K562 (cell line): ENCODE results near the gene PIP5K1B. TPM values are rescaled to one million over a fixed set of nuclear protein-coding genes. Genes with fewer than 3 reads are reported as not detected.

ENCODE experiments used
- ATAC-seq: fragments of 200-7000 bp; cut with Tn5 transposase; 3 replicates; pipeline ENCODE4 v1.9.1; 2020; ENCODE audit warnings: moderate library complexity
- BruUV-seq: library from RNA; stranded (reverse); fragments of 400-500 nt; replicated peaks from 2 replicates; lab custom pipeline; 2021; lab: Mats Ljungman, UMichigan
- CTCF ChIA-PET: fragments of 300-600 bp; formaldehyde crosslinking; extraction: SDS; loops from one replicate; lab custom pipeline; 2021; ENCODE audit warnings: low intra/inter-chr PET ratio; lab: Yijun Ruan, JAX
- POLR2A ChIA-PET: fragments of 300-600, 350-650 bp; sonication (Branson Sonifier 250); formaldehyde crosslinking; extraction: SDS; loops from one replicate; lab custom pipeline; 2021; ENCODE audit warnings: antibody characterized with exemption, inconsistent platforms; lab: Yijun Ruan, JAX
- DNase-seq, 4 experiments: peaks; one replicate each; pipeline versions ENCODE4 v3.0.0 to v3.0.0-alpha.2; 2011 to 2018; ENCODE audit warnings: low spot score in 3 of 4, mixed read lengths in 3 of 4; ENCODE audit errors: extremely low read depth in 1 of 4
- FAIRE-seq: peaks from 2 replicates; lab custom pipeline; 2011; peaks lifted over from hg19 to GRCh38; lab: Jason Lieb, UNC
- H2AFZ ChIP-seq: 2 replicates; pipeline ENCODE4 v1.6.0; 2011; ENCODE audit warnings: low read depth, low read length, control low read depth, inconsistent platforms
- H3K27ac ChIP-seq: fragments of 200-600 bp; 3 replicates; pipeline ENCODE4 v1.8.0; 2011; ENCODE audit warnings: low read depth, mild to moderate bottlenecking, control low read depth, inconsistent platforms, low read length, moderate library complexity, mixed read lengths; ENCODE audit errors: extremely low read depth
- H3K27me3 ChIP-seq, 2 experiments: fragments of 300-600 bp in 1 of 2; 2 replicates in 1 of 2; 3 replicates in 1 of 2; pipeline versions ENCODE4 v1.6.0 to v1.8.0; 2011; ENCODE audit warnings: inconsistent platforms in 2 of 2, low read length in 2 of 2, mild to moderate bottlenecking in 1 of 2, mixed read lengths in 1 of 2, moderate library complexity in 1 of 2; ENCODE audit not compliant: control insufficient read depth in 2 of 2, insufficient read depth in 2 of 2
- H3K36me3 ChIP-seq: fragments of 300-600 bp; 3 replicates; pipeline ENCODE4 v1.8.0; 2011; ENCODE audit warnings: mild to moderate bottlenecking, low read length, inconsistent platforms; ENCODE audit not compliant: control insufficient read depth, insufficient read depth
- H3K4me1 ChIP-seq, 2 experiments: fragments of 200-600 bp in 1 of 2; replicated peaks in 1 of 2; 2 replicates in 1 of 2; 3 replicates in 1 of 2; pipeline versions ENCODE4 v1.5.1 to v1.8.0; 2011; ENCODE audit warnings: inconsistent platforms in 2 of 2, low read length in 2 of 2, mild to moderate bottlenecking in 1 of 2, mixed read lengths in 1 of 2, moderate library complexity in 1 of 2; ENCODE audit not compliant: control insufficient read depth in 2 of 2, insufficient read depth in 2 of 2
- H3K4me2 ChIP-seq: 2 replicates; pipeline ENCODE4 v1.6.1; 2011; ENCODE audit warnings: low read length, control low read depth, inconsistent platforms, mixed read lengths; ENCODE audit not compliant: insufficient read depth
- H3K4me3 ChIP-seq: fragments of 200-600 bp; sonication (generic), shearing (Covaris generic); 2 replicates; pipeline ENCODE4 v1.5.1; 2016; ENCODE audit warnings: control low read depth, inconsistent platforms
- H3K79me2 ChIP-seq: fragments of 200-600 bp; 3 replicates; pipeline ENCODE4 v1.8.0; 2011; ENCODE audit warnings: low read length, inconsistent platforms; ENCODE audit not compliant: control insufficient read depth, insufficient read depth
- H3K9ac ChIP-seq, 2 experiments: 2 replicates each; pipeline versions ENCODE4 v1.6.0 to v1.6.1; 2011; ENCODE audit warnings: low read depth in 2 of 2, low read length in 2 of 2, control low read depth in 1 of 2, inconsistent platforms in 1 of 2, mild to moderate bottlenecking in 1 of 2, mixed read lengths in 1 of 2; ENCODE audit not compliant: insufficient read depth in 1 of 2
- H3K9me1 ChIP-seq: one replicate; pipeline ENCODE4 v1.6.0; 2011; ENCODE audit warnings: inconsistent platforms, mild to moderate bottlenecking, low read length, moderate library complexity; ENCODE audit not compliant: control insufficient read depth, insufficient read depth
- H3K9me3 ChIP-seq: replicated peaks from 2 replicates; pipeline ENCODE4 v1.5.1; 2011; ENCODE audit warnings: low read depth, low read length, inconsistent platforms; ENCODE audit not compliant: control insufficient read depth, insufficient read depth
- H4K20me1 ChIP-seq: replicated peaks from 2 replicates; pipeline ENCODE4 v1.6.1; 2011; ENCODE audit warnings: low read length, inconsistent platforms, mixed read lengths; ENCODE audit not compliant: control insufficient read depth, insufficient read depth
- CREM ChIP-seq: IDR thresholded peaks from 2 replicates; pipeline ENCODE4 v1.6.1; 2014; ENCODE audit warnings: antibody characterized with exemption, low read depth
- CXXC5 ChIP-seq: fragments of 250-450 bp; sonication (Bioruptor Pico); IDR thresholded peaks from 2 replicates; pipeline ENCODE4 v1.8.0; 2022; ENCODE audit warnings: inconsistent platforms, mild to moderate bottlenecking, moderate library complexity
- HDAC1 ChIP-seq, 2 experiments: fragments of 450-650 bp; IDR thresholded peaks; 2 replicates each; pipeline ENCODE4 v1.6.1; 2016 to 2017; ENCODE audit warnings: inconsistent platforms in 1 of 2, mild to moderate bottlenecking in 1 of 2, moderate library complexity in 1 of 2
- ZNF431 ChIP-seq: sonication (generic); formaldehyde crosslinking; IDR thresholded peaks from 2 replicates; pipeline ENCODE4 v1.8.0; 2022; ENCODE audit warnings: mild to moderate bottlenecking, missing genetic modification reagents
- ZNF76 ChIP-seq: fragments of 250-450 bp; sonication (Bioruptor Pico); IDR thresholded peaks from 2 replicates; pipeline ENCODE4 v1.4.0; 2020; ENCODE audit warnings: mild to moderate bottlenecking, moderate library complexity, borderline replicate concordance
- ZNF764 ChIP-seq: fragments of 250-450 bp; sonication (Bioruptor Pico); IDR thresholded peaks from 2 replicates; pipeline ENCODE4 v1.4.0; 2020; ENCODE audit warnings: low read depth, mild to moderate bottlenecking, moderate library complexity
- WGBS: fragments of 100-300 bp; shearing (Covaris generic); methylation state at CpG from one replicate; pipeline ENCODE4 v1.1.6; 2016; ENCODE audit warnings: low coverage, mixed read lengths; ENCODE audit not compliant: insufficient coverage; ENCODE audit errors: missing lambda C conversion rate; 5-methylcytosine and 5-hydroxymethylcytosine counted together
- in situ Hi-C: fragments of 300-500 bp; cut with MboI; formaldehyde crosslinking; loops from 4 replicates; pipeline ENCODE4 v1.15.0; 2018; ENCODE audit warnings: inconsistent platforms, mixed read lengths
- intact Hi-C: fragments of 100-400 bp; cut with micrococcal nuclease; formaldehyde crosslinking; loops from 2 replicates; pipeline ENCODE4 v1.14.2; 2022
- polyA plus RNA-seq, 8 experiments: library from polyadenylated mRNA; depleted of rRNA in 4 of 8; stranded (reverse) in 5 of 8; unstranded in 3 of 8; fragments of >200 nt; fragmentation: Nextera tagmentation in 2 of 8; fragmentation: Illumina TruSeq in 1 of 8; extraction: Ambion mirVana in 2 of 8; extraction: Trizol in 1 of 8; gene quantifications; 2 replicates each; pipeline versions ENCODE4 v1.2.1 to v1.2.3, GENCODE V29; 2011 to 2014; ENCODE audit warnings: inconsistent platforms in 1 of 8, missing spikeins in 1 of 8
- total RNA-seq, 7 experiments: library from RNA; depleted of rRNA in 6 of 7; stranded (reverse); fragments of >200 nt in 6 of 7; fragmentation: Illumina TruSeq in 2 of 7; extraction: Trizol in 2 of 7; gene quantifications; 2 replicates each; pipeline versions ENCODE4 v1.2.1 to v1.2.3, GENCODE V29; 2011 to 2021; ENCODE audit warnings: low replicate concordance in 1 of 7
- TF ChIP-seq, protein P1 (sequence below), 2 experiments: fragments of 450-650 bp; formaldehyde crosslinking in 1 of 2; IDR thresholded peaks; 2 replicates each; pipeline versions ENCODE4 v1.4.0 to v1.6.1; 2014 to 2020; ENCODE audit warnings: mild to moderate bottlenecking in 2 of 2, borderline replicate concordance in 1 of 2, low read depth in 1 of 2
- TF ChIP-seq, protein P2 (sequence below), 3 experiments: fragments of 200-800 bp in 1 of 3; sonication (Bioruptor generic) in 1 of 3; sonication (generic) in 1 of 3; formaldehyde crosslinking in 1 of 3; IDR thresholded peaks; 2 replicates each; pipeline versions ENCODE4 v1.6.1 to v1.8.0; 2016 to 2022; ENCODE audit warnings: mild to moderate bottlenecking in 2 of 3, missing compliant biosample characterization in 2 of 3, missing genetic modification characterization in 2 of 3, missing genetic modification reagents in 1 of 3
- TF ChIP-seq, protein P3 (sequence below): fragments of 250-450 bp; sonication (Bioruptor Pico); IDR thresholded peaks from 2 replicates; pipeline ENCODE4 v1.4.0; 2020; ENCODE audit warnings: borderline replicate concordance

The PIP5K1B gene
- total and polyA plus RNA-seq, 9 of the 15 experiments (the other 6 are each of a cell fraction or from before 2014, with no cell fraction given): 3.1 to 12.9 (median 7.4) TPM

DNA sequence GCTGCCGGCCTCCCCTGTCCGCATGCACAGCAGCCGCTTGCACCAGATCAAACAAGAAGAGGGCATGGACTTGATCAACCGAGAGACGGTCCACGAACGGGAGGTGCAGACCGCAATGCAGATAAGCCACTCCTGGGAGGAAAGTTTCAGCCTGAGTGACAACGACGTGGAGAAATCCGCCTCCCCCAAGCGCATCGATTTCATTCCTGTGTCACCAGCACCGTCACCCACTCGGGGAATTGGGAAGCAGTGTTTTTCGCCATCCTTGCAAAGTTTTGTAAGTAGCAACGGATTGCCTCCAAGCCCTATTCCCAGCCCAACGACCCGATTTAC is 75.3 kb downstream of the PIP5K1B start:
- peaks cover 4 to 38% of the 10 kb centered on the region in 2 experiments; a peak in 4 of 5 replicates for H3K4me1 ChIP-seq
- CTCF ChIA-PET: no interaction called here
- no peak for TF ChIP-seq ZNF431 (CRISPR knock-in tag)
- 0 out of 2 replicates have a peak, but pooled peaks have one; percentile 1 for TF ChIP-seq CREM
- TF ChIP-seq, protein P1, sequence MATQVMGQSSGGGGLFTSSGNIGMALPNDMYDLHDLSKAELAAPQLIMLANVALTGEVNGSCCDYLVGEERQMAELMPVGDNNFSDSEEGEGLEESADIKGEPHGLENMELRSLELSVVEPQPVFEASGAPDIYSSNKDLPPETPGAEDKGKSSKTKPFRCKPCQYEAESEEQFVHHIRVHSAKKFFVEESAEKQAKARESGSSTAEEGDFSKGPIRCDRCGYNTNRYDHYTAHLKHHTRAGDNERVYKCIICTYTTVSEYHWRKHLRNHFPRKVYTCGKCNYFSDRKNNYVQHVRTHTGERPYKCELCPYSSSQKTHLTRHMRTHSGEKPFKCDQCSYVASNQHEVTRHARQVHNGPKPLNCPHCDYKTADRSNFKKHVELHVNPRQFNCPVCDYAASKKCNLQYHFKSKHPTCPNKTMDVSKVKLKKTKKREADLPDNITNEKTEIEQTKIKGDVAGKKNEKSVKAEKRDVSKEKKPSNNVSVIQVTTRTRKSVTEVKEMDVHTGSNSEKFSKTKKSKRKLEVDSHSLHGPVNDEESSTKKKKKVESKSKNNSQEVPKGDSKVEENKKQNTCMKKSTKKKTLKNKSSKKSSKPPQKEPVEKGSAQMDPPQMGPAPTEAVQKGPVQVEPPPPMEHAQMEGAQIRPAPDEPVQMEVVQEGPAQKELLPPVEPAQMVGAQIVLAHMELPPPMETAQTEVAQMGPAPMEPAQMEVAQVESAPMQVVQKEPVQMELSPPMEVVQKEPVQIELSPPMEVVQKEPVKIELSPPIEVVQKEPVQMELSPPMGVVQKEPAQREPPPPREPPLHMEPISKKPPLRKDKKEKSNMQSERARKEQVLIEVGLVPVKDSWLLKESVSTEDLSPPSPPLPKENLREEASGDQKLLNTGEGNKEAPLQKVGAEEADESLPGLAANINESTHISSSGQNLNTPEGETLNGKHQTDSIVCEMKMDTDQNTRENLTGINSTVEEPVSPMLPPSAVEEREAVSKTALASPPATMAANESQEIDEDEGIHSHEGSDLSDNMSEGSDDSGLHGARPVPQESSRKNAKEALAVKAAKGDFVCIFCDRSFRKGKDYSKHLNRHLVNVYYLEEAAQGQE (IDR thresholded peaks at IDR 0.05; ENCODE audit: borderline replicate concordance): 0 out of 2 replicates have a peak, but pooled peaks have one; percentile 2
- TF ChIP-seq, protein P1 (CRISPR knock-in tag; IDR thresholded peaks at IDR 0.05; ENCODE audit: low read depth): no peak
- TF ChIP-seq ZNF764 (CRISPR knock-in tag): no peak
- TF ChIP-seq, protein P2, sequence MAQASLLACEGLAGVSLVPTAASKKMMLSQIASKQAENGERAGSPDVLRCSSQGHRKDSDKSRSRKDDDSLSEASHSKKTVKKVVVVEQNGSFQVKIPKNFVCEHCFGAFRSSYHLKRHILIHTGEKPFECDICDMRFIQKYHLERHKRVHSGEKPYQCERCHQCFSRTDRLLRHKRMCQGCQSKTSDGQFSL (CRISPR knock-in tag; IDR thresholded peaks at IDR 0.05): peak; percentile 49; the same call in 1 of the 2 replicates
- TF ChIP-seq, protein P2 (tag; IDR thresholded peaks at IDR 0.05): no peak
- TF ChIP-seq, protein P3, sequence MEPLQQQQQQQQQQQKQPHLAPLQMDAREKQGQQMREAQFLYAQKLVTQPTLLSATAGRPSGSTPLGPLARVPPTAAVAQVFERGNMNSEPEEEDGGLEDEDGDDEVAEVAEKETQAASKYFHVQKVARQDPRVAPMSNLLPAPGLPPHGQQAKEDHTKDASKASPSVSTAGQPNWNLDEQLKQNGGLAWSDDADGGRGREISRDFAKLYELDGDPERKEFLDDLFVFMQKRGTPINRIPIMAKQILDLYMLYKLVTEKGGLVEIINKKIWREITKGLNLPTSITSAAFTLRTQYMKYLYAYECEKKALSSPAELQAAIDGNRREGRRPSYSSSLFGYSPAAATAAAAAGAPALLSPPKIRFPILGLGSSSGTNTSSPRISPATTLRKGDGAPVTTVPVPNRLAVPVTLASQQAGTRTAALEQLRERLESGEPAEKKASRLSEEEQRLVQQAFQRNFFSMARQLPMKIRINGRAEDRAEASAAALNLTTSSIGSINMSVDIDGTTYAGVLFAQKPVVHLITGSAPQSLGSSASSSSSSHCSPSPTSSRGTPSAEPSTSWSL (CRISPR knock-in tag): 0 out of 2 replicates have a peak, but pooled peaks have one; percentile 31
- 0 out of 2 replicates have a peak, but pooled peaks have one; percentile 15 for TF ChIP-seq CXXC5 (CRISPR knock-in tag)
- TF ChIP-seq HDAC1 (IDR thresholded peaks at IDR 0.05): peak in 1 of 2 experiments; percentile 48; a peak in 1 of 4 replicates
- no peak for TF ChIP-seq ZNF76

More for the DNA sequence above, 75.3 kb downstream of the PIP5K1B start:
- intact Hi-C loops (loop anchor here (2.0 to 10.0 kb wide), 2 partner anchors 64 to 218 kb away; no protein-coding TSS in a partner anchor), in situ Hi-C loops (no loop called here)
- 0% methylated on average over 14 of the region's 19 CpGs for WGBS
- H3K27me3 ChIP-seq: no peaks in the 10 kb centered on the region
- H3K79me2 ChIP-seq: peaks cover 93% of the 10 kb centered on the region
- H3K27ac ChIP-seq: peak overlapping the region; percentile 99
- no peak for ATAC-seq
- no peaks in the 10 kb centered on the region for H3K9me1 ChIP-seq
- DNase-seq: no peak
- H2AFZ ChIP-seq: peak overlapping the region; percentile 92
- POLR2A ChIA-PET: interaction anchor here (0.7 to 1.0 kb wide), 5 partner anchors 12 to 90 kb away, joined by 3 to 4 read pairs (median 4); no protein-coding TSS in a partner anchor
- no TSS peak for BruUV-seq
- no peaks in the 10 kb centered on the region for H3K9me3 ChIP-seq
- peaks cover 11% of the 10 kb centered on the region; the same call in 2 of the 3 replicates for H3K36me3 ChIP-seq
- H4K20me1 ChIP-seq: peaks cover 15% of the 10 kb centered on the region
- H3K4me2 ChIP-seq: peak overlapping the region; percentile 98
- peak; percentile 59 for FAIRE-seq
- H3K4me3 ChIP-seq: peak overlapping the region; percentile 81
- peak overlapping the region; percentile 88 to 92 for H3K9ac ChIP-seq
